HL-60/S4 (cell line): ENCODE results near the gene PHF21B.
"Not testable (repeated sequence)": the region's sequence is repeated elsewhere in the genome, so short reads cannot be mapped to it uniquely, and the experiment has no call there.

ENCODE experiments used
- in situ Hi-C: fragments of 300-500 bp; cut with MboI; formaldehyde crosslinking; loops from 2 replicates; pipeline ENCODE4 v1.14.3; 2022; ENCODE audit warnings: low sequenced_read_pairs

PHF21B gene

GRCh38 chr22:44936201-44936600 lies 73.6 kb downstream of the PHF21B start:
- in situ Hi-C loops, result no loop called here

GRCh38 chr22:44935724-44936123 lies 74.1 kb downstream of the PHF21B start:
- in situ Hi-C loops, result no loop called here

- in situ Hi-C loops, result no loop called here
Measured at GRCh38 chr22:44934454-44934735, 75.4 kb downstream of the PHF21B start.

GRCh38 chr22:44933666-44934453 lies 75.9 kb downstream of the PHF21B start:
- in situ Hi-C loops, result no loop called here

- in situ Hi-C loops, result no loop called here
Measured at GRCh38 chr22:44932493-44932892, 77.3 kb downstream of the PHF21B start.

- in situ Hi-C loops, result no loop called here
Measured at GRCh38 chr22:44931766-44932165, 78.0 kb downstream of the PHF21B start.

DNA sequence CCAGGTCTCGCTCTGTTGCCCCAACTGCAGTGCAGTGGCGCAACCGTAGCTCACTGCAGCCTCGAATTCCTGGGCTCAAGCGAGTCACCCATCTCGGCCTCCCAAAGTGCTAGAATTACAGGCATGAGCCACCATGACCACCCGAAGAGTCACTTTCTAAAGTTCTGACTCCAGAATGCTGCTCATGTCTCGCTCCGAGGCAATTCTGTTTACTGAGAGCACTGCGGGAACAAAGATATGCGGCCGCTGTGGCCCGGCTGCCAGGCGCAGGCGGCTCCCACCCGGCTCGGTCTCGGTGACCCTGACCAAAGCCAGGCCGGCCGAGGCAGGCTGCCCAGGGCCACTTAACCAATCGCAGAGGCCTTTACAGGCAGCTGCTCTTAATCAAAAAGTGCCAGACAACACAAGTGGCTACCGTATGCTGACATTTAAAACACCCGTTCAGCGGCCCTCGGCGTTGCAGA lies 78.7 kb downstream of the PHF21B start:
- in situ Hi-C loops, result no loop called here

DNA sequence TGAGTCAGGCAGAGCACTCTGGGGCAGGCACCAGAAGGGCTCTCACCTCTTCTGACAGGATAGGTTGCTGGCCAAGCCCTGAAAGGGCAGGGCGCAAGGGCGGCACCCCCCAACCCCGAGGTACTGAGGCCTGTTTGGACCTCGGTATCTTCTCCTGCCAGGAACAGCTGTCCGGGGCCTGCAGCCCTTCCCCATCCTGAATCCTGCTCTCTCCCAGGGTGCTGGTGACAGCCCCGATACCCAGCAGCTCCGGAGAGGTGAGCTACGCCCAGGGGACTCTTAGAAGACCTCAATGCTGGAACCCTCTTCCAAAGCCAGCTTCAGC lies 79.1 kb downstream of the PHF21B start:
- in situ Hi-C loops, result no loop called here

- in situ Hi-C loops, result no loop called here
Measured at GRCh38 chr22:44930016-44930710, 79.6 kb downstream of the PHF21B start.

DNA sequence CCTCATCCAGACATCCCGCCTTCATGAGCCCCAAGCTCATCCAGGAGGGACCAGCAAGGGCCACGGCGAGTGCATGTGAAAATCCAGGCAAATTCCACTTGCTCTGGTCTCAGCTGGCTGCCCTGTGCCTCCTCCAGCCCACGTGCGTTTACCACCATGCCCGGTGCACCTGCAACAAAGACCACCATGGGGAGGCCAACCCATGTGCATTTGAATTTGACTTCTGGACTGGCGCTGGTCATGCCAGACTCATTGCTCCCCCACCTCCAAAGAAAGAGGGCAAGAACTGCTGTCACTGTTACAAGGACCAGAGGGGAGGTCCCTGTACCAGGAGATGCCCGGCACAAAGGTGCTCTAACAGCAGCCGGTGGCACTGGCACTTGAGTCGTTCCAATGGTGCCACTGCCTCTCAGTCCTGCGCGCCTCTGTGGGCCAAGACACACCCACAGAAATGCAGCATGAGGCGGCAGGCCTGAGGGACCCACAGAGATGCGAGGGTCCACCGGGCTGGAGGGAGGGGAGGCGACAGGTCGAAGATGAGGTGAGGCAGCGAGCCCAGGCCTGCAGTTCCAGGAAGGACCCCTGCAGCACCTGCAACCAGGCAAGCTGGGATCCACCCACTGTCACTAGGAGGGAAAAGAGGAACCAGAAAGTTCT lies 80.3 kb downstream of the PHF21B start:
- in situ Hi-C loops, result no loop called here

GRCh38 chr22:44928711-44929358 lies 81.0 kb downstream of the PHF21B start:
- in situ Hi-C loops, result no loop called here

DNA sequence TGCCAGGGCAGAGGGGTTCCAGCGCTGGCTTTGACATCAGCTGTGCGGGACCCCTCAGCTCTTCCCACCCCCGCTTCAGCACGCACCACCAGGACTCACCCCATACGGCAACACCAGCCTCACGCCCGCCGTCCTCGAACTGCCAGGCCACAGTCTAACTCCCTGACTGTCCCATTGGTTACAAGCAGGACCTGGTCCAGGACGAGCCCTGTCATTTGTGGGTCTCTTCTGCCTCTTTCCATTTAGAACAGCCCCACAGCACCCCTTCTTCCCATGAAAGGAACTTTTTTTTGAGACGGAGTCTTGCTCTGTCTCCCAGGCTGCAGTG lies 81.7 kb downstream of the PHF21B start:
- in situ Hi-C loops, result no loop called here

- in situ Hi-C loops, result no loop called here
Measured at GRCh38 chr22:44927463-44928135, 82.2 kb downstream of the PHF21B start.

GRCh38 chr22:44926491-44927415 lies 83.1 kb downstream of the PHF21B start:
- in situ Hi-C loops, result no loop called here

DNA sequence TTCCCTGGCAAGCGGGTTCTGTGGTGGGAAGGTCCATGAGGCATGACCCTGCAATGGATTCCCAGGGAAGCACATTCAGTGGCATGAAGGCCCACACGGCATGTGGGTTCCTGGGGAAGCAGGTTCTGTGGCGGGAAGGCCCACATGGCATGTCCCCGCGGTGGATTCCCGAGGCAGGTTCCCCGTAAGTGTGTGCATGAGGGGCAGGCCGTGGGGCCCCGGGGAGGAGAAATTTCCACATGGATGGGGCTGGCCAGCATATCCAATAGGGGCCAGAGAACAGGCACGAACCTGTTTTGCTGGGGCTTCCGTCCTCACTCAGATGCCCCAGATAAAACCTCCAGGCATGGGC lies 83.7 kb downstream of the PHF21B start:
- in situ Hi-C loops, result no loop called here

- in situ Hi-C loops, result no loop called here
Measured at GRCh38 chr22:44925465-44926123, 84.2 kb downstream of the PHF21B start.

DNA sequence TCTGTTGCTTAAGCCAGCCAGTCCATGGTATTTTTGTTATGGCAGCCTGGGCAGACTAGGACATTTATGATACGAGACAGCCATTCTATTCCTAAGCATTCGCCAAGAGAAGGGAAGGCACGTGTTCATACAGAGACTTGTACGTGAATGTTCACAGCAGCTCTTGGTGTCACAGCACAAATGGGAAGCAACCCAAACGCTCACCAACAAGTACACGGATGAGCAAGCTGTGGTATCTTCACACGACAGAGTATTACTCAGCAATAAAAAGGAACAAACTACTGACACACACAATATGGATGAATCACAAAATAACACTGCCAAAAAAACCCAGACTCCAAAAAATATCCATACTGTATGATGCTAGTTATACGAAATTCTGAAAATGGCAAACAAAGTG lies 85.1 kb downstream of the PHF21B start:
- in situ Hi-C loops, result no loop called here

DNA sequence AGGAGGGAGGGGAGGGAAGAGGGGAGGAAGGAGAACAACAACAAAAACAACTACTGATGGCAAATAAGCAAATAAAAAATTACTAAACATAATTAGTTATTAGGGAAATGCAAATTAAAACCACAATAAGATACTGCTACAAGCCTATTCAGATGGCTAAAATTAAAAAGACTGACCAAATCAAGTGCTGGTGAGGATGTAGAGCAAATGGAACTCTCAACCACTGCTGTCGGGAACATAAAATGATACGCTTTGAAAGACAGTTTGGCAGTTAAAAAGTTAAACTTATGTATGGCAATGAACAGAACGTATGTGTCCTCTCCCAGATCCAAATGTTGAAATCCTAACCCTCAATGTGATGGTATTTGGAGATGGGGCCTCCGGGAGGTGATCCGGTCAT lies 85.7 kb downstream of the PHF21B start:
- in situ Hi-C loops, result no loop called here

- in situ Hi-C loops, result not testable (repeated sequence)
Measured at GRCh38 chr22:44921766-44922165, 88.0 kb downstream of the PHF21B start.

DNA sequence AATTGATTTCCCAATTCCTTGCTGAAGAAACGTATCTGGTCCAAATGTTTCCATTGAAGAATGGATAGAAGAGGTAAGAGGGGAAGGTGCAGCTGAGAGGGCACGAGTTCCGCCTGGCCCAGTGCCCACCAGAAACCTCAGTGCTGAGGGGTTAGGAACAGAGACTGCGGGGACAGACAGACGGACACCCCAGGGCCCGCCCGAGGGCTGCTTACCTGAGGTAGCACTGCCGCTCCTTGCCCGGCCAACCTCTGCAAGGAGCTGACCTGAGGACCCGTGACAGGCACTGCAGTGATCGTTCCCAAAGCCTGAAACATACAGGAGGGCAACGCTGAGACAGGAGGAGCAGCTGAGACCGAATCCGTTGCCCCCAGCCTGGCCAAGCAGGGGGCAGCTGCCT lies 89.6 kb downstream of the PHF21B start:
- in situ Hi-C loops, result no loop called here
